GM12878 (cell line): ENCODE results near the gene PDCD11. TPM values are rescaled to one million over a fixed set of nuclear protein-coding genes. Genes with fewer than 3 reads are reported as not detected.

Experiments
- ATAC-seq: fragments of 200-7000 bp; cut with Tn5 transposase; 3 replicates; pipeline ENCODE4 v1.9.1; 2020; ENCODE audit warnings: mild to moderate bottlenecking, moderate library complexity
- BruUV-seq: library from RNA; stranded (reverse); fragments of 400-500 nt; replicated peaks from 2 replicates; lab custom pipeline; 2021; lab: Mats Ljungman, UMichigan
- CTCF ChIA-PET: fragments of 300-600 bp; sonication (Branson Sonifier 250); formaldehyde crosslinking; extraction: SDS; loops from one replicate; lab custom pipeline; 2021; ENCODE audit warnings: inconsistent platforms; lab: Yijun Ruan, JAX
- POLR2A ChIA-PET: fragments of 350-600 bp; formaldehyde crosslinking; extraction: SDS; loops from one replicate; lab custom pipeline; 2021; ENCODE audit warnings: inconsistent platforms; lab: Charles Lee
- RAD21 ChIA-PET: fragments of 300-600 bp; sonication (Branson Sonifier 250); formaldehyde crosslinking; loops from one replicate; lab custom pipeline; 2023; ENCODE audit warnings: antibody characterized with exemption; ENCODE audit not compliant: unreplicated experiment; lab: Charles Lee
- SMC1A ChIA-PET: fragments of 300-600 bp; sonication (Branson Sonifier 250); formaldehyde crosslinking; loops from one replicate; lab custom pipeline; 2023; ENCODE audit not compliant: unreplicated experiment, uncharacterized antibody; lab: Charles Lee
- DNase-seq: peaks from one replicate; pipeline ENCODE4 v3.0.0-alpha.2; 2011; ENCODE audit warnings: low read depth, low spot score
- FAIRE-seq: peaks from 3 replicates; lab custom pipeline; 2011; peaks lifted over from hg19 to GRCh38; lab: Jason Lieb, UNC
- H2AFZ ChIP-seq: 2 replicates; pipeline ENCODE4 v1.6.0; 2011; ENCODE audit warnings: low read depth, low read length, control low read depth; ENCODE audit not compliant: control insufficient read depth
- H3K27ac ChIP-seq: 2 replicates; pipeline ENCODE4 v1.5.1; 2011; ENCODE audit warnings: control low read depth; ENCODE audit not compliant: control insufficient read depth, insufficient read depth
- H3K27me3 ChIP-seq, 2 experiments: replicated peaks in 1 of 2; 2 replicates each; pipeline versions ENCODE4 v1.6.0 to v1.6.1; 2011; ENCODE audit warnings: low read length in 1 of 2; ENCODE audit not compliant: control insufficient read depth in 2 of 2, insufficient read depth in 2 of 2
- H3K36me3 ChIP-seq, 2 experiments: 2 replicates each; pipeline ENCODE4 v1.5.1; 2011; ENCODE audit warnings: low read length in 1 of 2; ENCODE audit not compliant: control insufficient read depth in 2 of 2, insufficient read depth in 2 of 2
- H3K4me1 ChIP-seq: 2 replicates; pipeline ENCODE4 v1.6.1; 2011; ENCODE audit warnings: mild to moderate bottlenecking, low read length, moderate library complexity, mixed read lengths; ENCODE audit not compliant: control insufficient read depth, insufficient read depth
- H3K4me2 ChIP-seq: 2 replicates; pipeline ENCODE4 v1.6.0; 2011; ENCODE audit warnings: control low read depth; ENCODE audit not compliant: control insufficient read depth, insufficient read depth
- H3K4me3 ChIP-seq: fragments of 200-600 bp; sonication (generic); 2 replicates; pipeline ENCODE4 v1.5.1; 2016
- H3K79me2 ChIP-seq: 2 replicates; pipeline ENCODE4 v1.6.0; 2011; ENCODE audit warnings: low read length; ENCODE audit not compliant: control insufficient read depth, insufficient read depth
- H3K9ac ChIP-seq: 2 replicates; pipeline ENCODE4 v1.8.0; 2011; ENCODE audit warnings: low read length, control low read depth, mixed read lengths; ENCODE audit not compliant: control insufficient read depth, insufficient read depth
- H3K9me3 ChIP-seq: replicated peaks from 3 replicates; pipeline ENCODE4 v1.5.1; 2011; ENCODE audit warnings: mild to moderate bottlenecking, low read length; ENCODE audit not compliant: control insufficient read depth, insufficient read depth
- H4K20me1 ChIP-seq: 2 replicates; pipeline ENCODE4 v1.6.0; 2011; ENCODE audit not compliant: control insufficient read depth, insufficient read depth
- CUX1 ChIP-seq: IDR thresholded peaks from 2 replicates; pipeline ENCODE4 v1.6.1; 2012; ENCODE audit warnings: improper control_type of control experiment, low read depth, low read length; ENCODE audit not compliant: insufficient replicate concordance
- DPF2 ChIP-seq: fragments of 450-650 bp; IDR thresholded peaks from 2 replicates; pipeline ENCODE4 v1.6.1; 2017; ENCODE audit warnings: mild to moderate bottlenecking
- ETV6 ChIP-seq, 2 experiments: fragments of 450-650 bp in 1 of 2; IDR thresholded peaks in 1 of 2; conservative IDR thresholded peaks in 1 of 2; 2 replicates each; pipeline ENCODE4 v1.6.1; 2014; ENCODE audit warnings: antibody characterized with exemption in 1 of 2, borderline replicate concordance in 1 of 2, low read depth in 1 of 2, mild to moderate bottlenecking in 1 of 2, moderate library complexity in 1 of 2
- IKZF2 ChIP-seq, 2 experiments: fragments of 450-650 bp; IDR thresholded peaks; 2 replicates each; pipeline ENCODE4 v1.6.1; 2017; ENCODE audit warnings: mild to moderate bottlenecking in 2 of 2, moderate library complexity in 2 of 2
- KLF5 ChIP-seq: fragments of 450-650 bp; IDR thresholded peaks from 2 replicates; pipeline ENCODE4 v1.6.1; 2014; ENCODE audit warnings: mild to moderate bottlenecking; ENCODE audit not compliant: partially characterized antibody
- MEF2B ChIP-seq: fragments of 450-650 bp; IDR thresholded peaks from 2 replicates; pipeline ENCODE4 v1.6.1; 2018; ENCODE audit warnings: mild to moderate bottlenecking, moderate library complexity; ENCODE audit not compliant: partially characterized antibody, poor library complexity, severe bottlenecking
- SUZ12 ChIP-seq: fragments of 200-600 bp; sonication (generic); IDR thresholded peaks from one replicate; pipeline ENCODE4 v1.6.1; 2018; ENCODE audit warnings: antibody characterized with exemption, mild to moderate bottlenecking; ENCODE audit not compliant: unreplicated experiment
- TCF3 ChIP-seq: IDR thresholded peaks from 2 replicates; pipeline ENCODE4 v1.6.1; 2012; ENCODE audit warnings: low read depth, mild to moderate bottlenecking, low read length, borderline replicate concordance; ENCODE audit not compliant: insufficient read depth
- ZNF207 ChIP-seq: fragments of 450-650 bp; IDR thresholded peaks from 2 replicates; pipeline ENCODE4 v1.6.1; 2014; ENCODE audit warnings: antibody characterized with exemption, mild to moderate bottlenecking, borderline replicate concordance
- WGBS: methylation state at CpG from one replicate; pipeline ENCODE4 v1.1.6; 2016; ENCODE audit warnings: low lambda C conversion rate; ENCODE audit not compliant: insufficient replicate concordance, insufficient coverage; ENCODE audit errors: missing lambda C conversion rate; 5-methylcytosine and 5-hydroxymethylcytosine counted together
- in situ Hi-C: fragments of 300-500 bp; cut with MboI; formaldehyde crosslinking; loops from 9 replicates; pipeline ENCODE4 v1.14.3; 2018; ENCODE audit warnings: mixed read lengths
- intact Hi-C: fragments of 100-400 bp; cut with micrococcal nuclease; formaldehyde crosslinking; loops from one replicate; pipeline ENCODE4 v1.14.2; 2022; ENCODE audit not compliant: unreplicated experiment
- polyA plus RNA-seq, 11 experiments: library from polyadenylated mRNA; depleted of rRNA in 4 of 11; unstranded in 6 of 11; stranded (reverse) in 5 of 11; fragments of >200 nt; fragmentation: Nextera tagmentation in 4 of 11; fragmentation: Illumina TruSeq in 1 of 11; extraction: Ambion mirVana in 4 of 11; extraction: Trizol in 1 of 11; gene quantifications; 1 replicate in 1 of 11; 2 replicates in 10 of 11; pipeline versions ENCODE4 v1.2.1 to v1.2.3, GENCODE V29; 2011 to 2016; ENCODE audit warnings: inconsistent platforms in 2 of 11, missing spikeins in 2 of 11, low read depth in 1 of 11
- total RNA-seq, 4 experiments: library from RNA; depleted of rRNA in 3 of 4; stranded (reverse); fragments of >200 nt in 3 of 4; fragmentation: Illumina TruSeq in 1 of 4; extraction: Trizol in 1 of 4; gene quantifications; 2 replicates each; pipeline versions ENCODE4 v1.2.1 to v1.2.3, GENCODE V29; 2013 to 2021
- TF ChIP-seq, protein P1 (sequence below): fragments of 450-650 bp; IDR thresholded peaks from 2 replicates; pipeline ENCODE4 v1.6.1; 2016; ENCODE audit warnings: mild to moderate bottlenecking, moderate library complexity, borderline replicate concordance
- TF ChIP-seq, protein P2 (sequence below): fragments of 450-650 bp; IDR thresholded peaks from 2 replicates; pipeline ENCODE4 v1.6.1; 2016; ENCODE audit warnings: mild to moderate bottlenecking

PDCD11 gene
- total and polyA plus RNA-seq, 10 of the 15 experiments (the other 5 are each of a cell fraction or from before 2014, with no cell fraction given) = 13.9 to 69.7 (median 44.8) TPM

DNA sequence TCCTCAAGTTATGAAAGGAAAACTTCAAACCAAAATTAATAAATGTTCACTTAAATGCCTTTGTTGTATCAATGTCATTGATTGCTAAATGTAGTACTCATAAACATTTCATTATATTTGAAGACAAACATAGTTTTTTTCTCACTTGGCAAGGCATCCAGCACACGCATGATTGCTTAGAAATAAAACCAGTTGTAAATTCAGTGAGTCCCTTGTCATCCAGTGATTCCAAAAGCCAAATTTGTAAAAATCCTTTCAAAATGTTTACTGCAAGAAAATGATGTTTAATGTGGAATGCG is 90.9 kb downstream of the PDCD11 start (continued):
- TF ChIP-seq, protein P1, sequence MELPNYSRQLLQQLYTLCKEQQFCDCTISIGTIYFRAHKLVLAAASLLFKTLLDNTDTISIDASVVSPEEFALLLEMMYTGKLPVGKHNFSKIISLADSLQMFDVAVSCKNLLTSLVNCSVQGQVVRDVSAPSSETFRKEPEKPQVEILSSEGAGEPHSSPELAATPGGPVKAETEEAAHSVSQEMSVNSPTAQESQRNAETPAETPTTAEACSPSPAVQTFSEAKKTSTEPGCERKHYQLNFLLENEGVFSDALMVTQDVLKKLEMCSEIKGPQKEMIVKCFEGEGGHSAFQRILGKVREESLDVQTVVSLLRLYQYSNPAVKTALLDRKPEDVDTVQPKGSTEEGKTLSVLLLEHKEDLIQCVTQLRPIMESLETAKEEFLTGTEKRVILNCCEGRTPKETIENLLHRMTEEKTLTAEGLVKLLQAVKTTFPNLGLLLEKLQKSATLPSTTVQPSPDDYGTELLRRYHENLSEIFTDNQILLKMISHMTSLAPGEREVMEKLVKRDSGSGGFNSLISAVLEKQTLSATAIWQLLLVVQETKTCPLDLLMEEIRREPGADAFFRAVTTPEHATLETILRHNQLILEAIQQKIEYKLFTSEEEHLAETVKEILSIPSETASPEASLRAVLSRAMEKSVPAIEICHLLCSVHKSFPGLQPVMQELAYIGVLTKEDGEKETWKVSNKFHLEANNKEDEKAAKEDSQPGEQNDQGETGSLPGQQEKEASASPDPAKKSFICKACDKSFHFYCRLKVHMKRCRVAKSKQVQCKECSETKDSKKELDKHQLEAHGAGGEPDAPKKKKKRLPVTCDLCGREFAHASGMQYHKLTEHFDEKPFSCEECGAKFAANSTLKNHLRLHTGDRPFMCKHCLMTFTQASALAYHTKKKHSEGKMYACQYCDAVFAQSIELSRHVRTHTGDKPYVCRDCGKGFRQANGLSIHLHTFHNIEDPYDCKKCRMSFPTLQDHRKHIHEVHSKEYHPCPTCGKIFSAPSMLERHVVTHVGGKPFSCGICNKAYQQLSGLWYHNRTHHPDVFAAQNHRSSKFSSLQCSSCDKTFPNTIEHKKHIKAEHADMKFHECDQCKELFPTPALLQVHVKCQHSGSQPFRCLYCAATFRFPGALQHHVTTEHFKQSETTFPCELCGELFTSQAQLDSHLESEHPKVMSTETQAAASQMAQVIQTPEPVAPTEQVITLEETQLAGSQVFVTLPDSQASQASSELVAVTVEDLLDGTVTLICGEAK = no peak
- TF ChIP-seq, all 136 proteins: peak for 0

DNA sequence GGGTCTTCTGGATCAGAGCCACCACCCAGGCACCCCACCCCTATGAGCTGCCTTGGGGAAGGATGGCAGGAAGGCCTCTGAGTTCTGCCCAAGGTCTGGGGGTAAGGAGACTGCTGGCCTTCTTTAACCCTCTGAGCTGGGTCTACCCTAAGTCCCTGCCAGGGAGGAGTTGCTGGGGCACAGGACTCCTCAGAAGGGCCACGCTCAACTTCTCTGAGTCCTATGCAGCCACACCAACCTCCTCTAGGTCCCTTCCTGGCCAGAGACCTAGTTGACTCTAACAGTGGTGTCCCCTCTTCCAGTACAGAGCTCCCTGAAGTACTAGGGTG is 94.5 kb downstream of the PDCD11 start:
- TF ChIP-seq CUX1 (no peak), MEF2B (peak; percentile 1), TCF3 (no peak), DPF2 (peak; percentile 48; the same call in 1 of the 2 replicates), KLF5 (no peak), ETV6 (conservative IDR thresholded peaks at IDR 0.05 in 1 of 2, IDR thresholded peaks at IDR 0.05 in 1 of 2; ENCODE audit: borderline replicate concordance in 1 of 2, low read depth in 1 of 2) (no peak), SUZ12 (no peak), ZNF207 (peak; percentile 6; the same call in 1 of the 2 replicates), IKZF2 (IDR thresholded peaks at IDR 0.05) (peak in 1 of 2 experiments; percentile 4; a peak in 2 of 4 replicates)
- TF ChIP-seq, protein P2, sequence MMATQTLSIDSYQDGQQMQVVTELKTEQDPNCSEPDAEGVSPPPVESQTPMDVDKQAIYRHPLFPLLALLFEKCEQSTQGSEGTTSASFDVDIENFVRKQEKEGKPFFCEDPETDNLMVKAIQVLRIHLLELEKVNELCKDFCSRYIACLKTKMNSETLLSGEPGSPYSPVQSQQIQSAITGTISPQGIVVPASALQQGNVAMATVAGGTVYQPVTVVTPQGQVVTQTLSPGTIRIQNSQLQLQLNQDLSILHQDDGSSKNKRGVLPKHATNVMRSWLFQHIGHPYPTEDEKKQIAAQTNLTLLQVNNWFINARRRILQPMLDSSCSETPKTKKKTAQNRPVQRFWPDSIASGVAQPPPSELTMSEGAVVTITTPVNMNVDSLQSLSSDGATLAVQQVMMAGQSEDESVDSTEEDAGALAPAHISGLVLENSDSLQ = 0 out of 2 replicates have a peak, but pooled peaks have one; percentile 2
- WGBS = 42% methylated on average over 1 of the region's 1 CpG
- H3K4me1 ChIP-seq = peaks cover 10% of the 10 kb centered on the region
- no TSS peak for BruUV-seq
- ChIA-PET CTCF (interaction anchor here (0.9 to 2.1 kb wide), 10 partner anchors 10 to 198 kb away, joined by 3 to 17 read pairs (median 6); no protein-coding TSS in a partner anchor), RAD21 (interaction anchor here (0.6 to 2.0 kb wide), 14 partner anchors 8 to 573 kb away, joined by 3 to 11 read pairs (median 4); partner anchors contain the start of genes CALHM2 and CNNM2), SMC1A (interaction anchor here (0.6 to 2.1 kb wide), 13 partner anchors 10 to 578 kb away, joined by 3 to 14 read pairs (median 3); partner anchors contain the start of genes CALHM2 and CNNM2), POLR2A (interaction anchor here (0.5 to 2.2 kb wide), 8 partner anchors 19 to 1378 kb away, joined by 3 to 13 read pairs (median 4); no protein-coding TSS in a partner anchor)
- peaks cover 13 to 15% of the 10 kb centered on the region in 2 experiments for H3K27me3 ChIP-seq
- FAIRE-seq (no peak), ATAC-seq (peak; percentile 51), DNase-seq (no peak)
- H3K4me2 ChIP-seq = 0 out of 2 replicates have a peak overlapping the region, but pooled peaks have one; percentile 68
- no peak overlapping the region for H3K27ac ChIP-seq
- H2AFZ ChIP-seq = no peak overlapping the region
- H3K4me3 ChIP-seq = no peak overlapping the region
- no peak overlapping the region for H3K9ac ChIP-seq
- in situ Hi-C loops (no loop called here), intact Hi-C loops (no loop called here)
- no peaks in the 10 kb centered on the region for H3K36me3 ChIP-seq
- H3K9me3 ChIP-seq = no peaks in the 10 kb centered on the region
- no peaks in the 10 kb centered on the region for H3K79me2 ChIP-seq
- H4K20me1 ChIP-seq = peaks cover 3% of the 10 kb centered on the region; the same call in 1 of the 2 replicates
